Measurements from ENCODE around the gene TIMM50. TPM values are rescaled to one million over a fixed set of nuclear protein-coding genes. Genes with fewer than 3 reads are reported as not detected.

TIMM50 gene
- total RNA-seq, 1 donor from 2014 or later: 65.3 TPM

- Histone ChIP-seq H3K27ac (peak overlapping the region; percentile 93), H3K27me3 (no peaks in the 10 kb centered on the region)
Observed at GRCh38 chr19:39540333-39540673, 59.7 kb downstream of the TIMM50 start.

More at GRCh38 chr19:39540333-39540673, 59.7 kb downstream of the TIMM50 start:
- TF ChIP-seq POLR2A (IDR thresholded peaks at IDR 0.05) (no peak), POLR2AphosphoS5 (IDR thresholded peaks at IDR 0.05; ENCODE audit: insufficient read depth in 1 of 2, low read depth in 1 of 2) (peak in 1 of 2 donors; percentile 11)
- peak overlapping the region; percentile 66 to 99 for H3K4me3 ChIP-seq
- no peak for DNase-seq (ENCODE audit: extremely low spot score in 2 of 2)
- no peaks in the 10 kb centered on the region for H3K9me3 ChIP-seq
- intact Hi-C loops (cut with DNase I): no loop called here
- no peaks in the 10 kb centered on the region for H3K36me3 ChIP-seq
- H3K4me1 ChIP-seq: peaks cover 10% of the 10 kb centered on the region

Other genes starting within 250 kb of the TIMM50 start
- not detected for gene IFNL3, start 235.8 kb upstream of the TIMM50 start, total RNA-seq
- not detected for gene IFNL4, start 232.0 kb upstream of the TIMM50 start, total RNA-seq
- not detected for gene IFNL2, start 212.4 kb upstream of the TIMM50 start, total RNA-seq
- gene IFNL1, start 184.4 kb upstream of the TIMM50 start, total RNA-seq: not detected
- gene LRFN1, start 160.0 kb upstream of the TIMM50 start, total RNA-seq: 3.9 TPM
- 7.1 TPM for gene GMFG, start 144.8 kb upstream of the TIMM50 start, total RNA-seq
- 128 TPM for gene SAMD4B, start 138.4 kb upstream of the TIMM50 start, total RNA-seq
- 70.2 TPM for gene PAF1, start 89.7 kb upstream of the TIMM50 start, total RNA-seq
- 37.8 TPM for gene MED29, start 89.5 kb upstream of the TIMM50 start, total RNA-seq
- gene ZFP36, start 74.0 kb upstream of the TIMM50 start, total RNA-seq: 631 TPM
- 18.9 TPM for gene PLEKHG2, start 68.2 kb upstream of the TIMM50 start, total RNA-seq
- gene RPS16, start 44.9 kb upstream of the TIMM50 start, total RNA-seq: 3,724 TPM
- gene SUPT5H, start 35.3 kb upstream of the TIMM50 start, total RNA-seq: 113 TPM
- gene DLL3, start 18.1 kb downstream of the TIMM50 start, total RNA-seq: not detected
- not detected for gene SELENOV, start 34.3 kb downstream of the TIMM50 start, total RNA-seq
- 3.7 TPM for gene EID2B, start 52.0 kb downstream of the TIMM50 start, total RNA-seq
- 13.5 TPM for gene EID2, start 59.3 kb downstream of the TIMM50 start, total RNA-seq
- gene LGALS13, start 121.7 kb downstream of the TIMM50 start, total RNA-seq: not detected
- gene LGALS16, start 175.1 kb downstream of the TIMM50 start, total RNA-seq: not detected
- gene LGALS14, start 223.6 kb downstream of the TIMM50 start, total RNA-seq: not detected

All from vagina (tissue), 2 donors.